Epithelial cell of esophagus (primary cell): Measurements from ENCODE around the gene NAA80.
A peak's percentile ranks its signal among the peaks of the same experiment; 100 is the strongest.

Experiments
- DNase-seq: peaks from one replicate; pipeline ENCODE4 v3.0.0; 2010; ENCODE audit warnings: low read depth
- H3K4me3 ChIP-seq: 2 replicates; pipeline ENCODE4 v1.5.1; 2011; ENCODE audit warnings: mild to moderate bottlenecking, low read length, control low read depth
- CTCF ChIP-seq: IDR thresholded peaks from 2 replicates; pipeline ENCODE4 v1.5.1; 2011; ENCODE audit warnings: low read depth, mild to moderate bottlenecking, low read length, control low read depth, inconsistent platforms; ENCODE audit not compliant: insufficient read depth; ENCODE audit errors: missing control alignments

The NAA80 gene

GRCh38 chr3:50327129-50327528, 27.9 kb upstream of the NAA80 start:
- peak overlapping the region; percentile 78 for H3K4me3 ChIP-seq
- DNase-seq: no peak
- no peak for TF ChIP-seq CTCF

GRCh38 chr3:50326182-50326541, 27.0 kb upstream of the NAA80 start:
- no peak for TF ChIP-seq CTCF
- no peak overlapping the region for H3K4me3 ChIP-seq
- no peak for DNase-seq

GRCh38 chr3:50325497-50326181, 26.4 kb upstream of the NAA80 start:
- no peak for DNase-seq
- no peak for TF ChIP-seq CTCF
- H3K4me3 ChIP-seq: no peak overlapping the region

- no peak for TF ChIP-seq CTCF
- no peak overlapping the region for H3K4me3 ChIP-seq
- no peak for DNase-seq
Measured at GRCh38 chr3:50325113-50325480, 25.9 kb upstream of the NAA80 start.

GRCh38 chr3:50324351-50325112, 25.3 kb upstream of the NAA80 start:
- H3K4me3 ChIP-seq: no peak overlapping the region
- TF ChIP-seq CTCF: peak; percentile 85
- peak; percentile 68 for DNase-seq

GRCh38 chr3:50323614-50324199, 24.5 kb upstream of the NAA80 start:
- DNase-seq: no peak
- H3K4me3 ChIP-seq: no peak overlapping the region
- TF ChIP-seq CTCF: no peak

GRCh38 chr3:50323092-50323600, 23.9 kb upstream of the NAA80 start:
- no peak for TF ChIP-seq CTCF
- H3K4me3 ChIP-seq: no peak overlapping the region
- DNase-seq: no peak
